DND-41 (cell line): ENCODE data around the gene GRID2.
A peak's percentile ranks its signal among the peaks of the same experiment; 100 is the strongest.
"Not testable (repeated sequence)": the region's sequence is repeated elsewhere in the genome, so short reads cannot be mapped to it uniquely, and the experiment has no call there.

Experiments used
- ATAC-seq: fragments of 200-7000 bp; cut with Tn5 transposase; 3 replicates; pipeline ENCODE4 v1.9.1; 2021; ENCODE audit warnings: low read depth; ENCODE audit not compliant: insufficient read depth
- DNase-seq: peaks from one replicate; pipeline ENCODE4 v3.0.0-alpha.2; 2020
- H2AFZ ChIP-seq: 2 replicates; pipeline ENCODE4 v1.6.0; 2012; ENCODE audit warnings: low read depth, low read length
- H3K27ac ChIP-seq: 2 replicates; pipeline ENCODE4 v1.5.1; 2012; ENCODE audit warnings: low read length, inconsistent platforms
- H3K27me3 ChIP-seq: fragments of 200-600 bp; sonication (generic); 2 replicates; pipeline ENCODE4 v1.6.0; 2012; ENCODE audit warnings: low read length, mild to moderate bottlenecking, inconsistent platforms; ENCODE audit not compliant: insufficient read depth, poor library complexity
- H3K36me3 ChIP-seq: 2 replicates; pipeline ENCODE4 v1.5.1; 2012; ENCODE audit warnings: low read length, inconsistent platforms; ENCODE audit not compliant: insufficient read depth
- H3K4me1 ChIP-seq: 2 replicates; pipeline ENCODE4 v1.5.1; 2012; ENCODE audit warnings: mild to moderate bottlenecking, low read length; ENCODE audit not compliant: insufficient read depth
- H3K4me2 ChIP-seq: 2 replicates; pipeline ENCODE4 v1.6.0; 2012; ENCODE audit warnings: mild to moderate bottlenecking, moderate library complexity, low read length, inconsistent platforms; ENCODE audit not compliant: insufficient read depth
- H3K4me3 ChIP-seq, 2 experiments: fragments of 200-600 bp in 1 of 2; shearing (Covaris generic) in 1 of 2; 2 replicates each; pipeline ENCODE4 v1.5.1; 2012 to 2016; ENCODE audit warnings: inconsistent platforms in 2 of 2, low read length in 2 of 2, mild to moderate bottlenecking in 2 of 2, low read depth in 1 of 2, moderate library complexity in 1 of 2
- H3K79me2 ChIP-seq: 2 replicates; pipeline ENCODE4 v1.6.0; 2012; ENCODE audit warnings: low read length, inconsistent platforms; ENCODE audit not compliant: insufficient read depth
- H3K9ac ChIP-seq: 2 replicates; pipeline ENCODE4 v1.6.0; 2012; ENCODE audit warnings: low read depth, mild to moderate bottlenecking, inconsistent platforms, low read length, moderate library complexity
- H3K9me3 ChIP-seq: 2 replicates; pipeline ENCODE4 v1.5.1; 2012; ENCODE audit warnings: low read length, moderate library complexity, mild to moderate bottlenecking, inconsistent platforms; ENCODE audit not compliant: insufficient read depth, severe bottlenecking
- H4K20me1 ChIP-seq: 2 replicates; pipeline ENCODE4 v1.6.0; 2012; ENCODE audit warnings: low read length; ENCODE audit not compliant: insufficient read depth
- EZH2 ChIP-seq: IDR thresholded peaks from 3 replicates; pipeline ENCODE4 v1.6.1; 2012; ENCODE audit warnings: borderline replicate concordance, low read depth, mild to moderate bottlenecking, moderate library complexity, low read length, inconsistent platforms; ENCODE audit not compliant: severe bottlenecking
- TF ChIP-seq, protein P1 (sequence below): IDR thresholded peaks from 2 replicates; pipeline ENCODE4 v1.5.1; 2012; ENCODE audit warnings: borderline replicate concordance, low read length, moderate library complexity, mild to moderate bottlenecking; ENCODE audit not compliant: poor library complexity, severe bottlenecking; ENCODE audit errors: extremely low read depth

GRID2 gene

GRCh38 chr4:92387459-92388069 is 83.8 kb downstream of the GRID2 start:
- Histone ChIP-seq H3K9ac (no peak overlapping the region), H3K4me1 (no peaks in the 10 kb centered on the region), H3K27ac (no peak overlapping the region), H3K4me3 (no peak overlapping the region), H2AFZ (no peak overlapping the region), H3K4me2 (no peak overlapping the region), H3K79me2 (no peaks in the 10 kb centered on the region), H3K36me3 (no peaks in the 10 kb centered on the region), H3K27me3 (no peaks in the 10 kb centered on the region), H4K20me1 (no peaks in the 10 kb centered on the region), H3K9me3 (no peaks in the 10 kb centered on the region)
- DNase-seq, result no peak
- peak; percentile 60; the same call in 2 of the 3 replicates for ATAC-seq
- TF ChIP-seq, protein P1, sequence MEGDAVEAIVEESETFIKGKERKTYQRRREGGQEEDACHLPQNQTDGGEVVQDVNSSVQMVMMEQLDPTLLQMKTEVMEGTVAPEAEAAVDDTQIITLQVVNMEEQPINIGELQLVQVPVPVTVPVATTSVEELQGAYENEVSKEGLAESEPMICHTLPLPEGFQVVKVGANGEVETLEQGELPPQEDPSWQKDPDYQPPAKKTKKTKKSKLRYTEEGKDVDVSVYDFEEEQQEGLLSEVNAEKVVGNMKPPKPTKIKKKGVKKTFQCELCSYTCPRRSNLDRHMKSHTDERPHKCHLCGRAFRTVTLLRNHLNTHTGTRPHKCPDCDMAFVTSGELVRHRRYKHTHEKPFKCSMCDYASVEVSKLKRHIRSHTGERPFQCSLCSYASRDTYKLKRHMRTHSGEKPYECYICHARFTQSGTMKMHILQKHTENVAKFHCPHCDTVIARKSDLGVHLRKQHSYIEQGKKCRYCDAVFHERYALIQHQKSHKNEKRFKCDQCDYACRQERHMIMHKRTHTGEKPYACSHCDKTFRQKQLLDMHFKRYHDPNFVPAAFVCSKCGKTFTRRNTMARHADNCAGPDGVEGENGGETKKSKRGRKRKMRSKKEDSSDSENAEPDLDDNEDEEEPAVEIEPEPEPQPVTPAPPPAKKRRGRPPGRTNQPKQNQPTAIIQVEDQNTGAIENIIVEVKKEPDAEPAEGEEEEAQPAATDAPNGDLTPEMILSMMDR, result peak; percentile 57
- no peak for TF ChIP-seq EZH2

DNA sequence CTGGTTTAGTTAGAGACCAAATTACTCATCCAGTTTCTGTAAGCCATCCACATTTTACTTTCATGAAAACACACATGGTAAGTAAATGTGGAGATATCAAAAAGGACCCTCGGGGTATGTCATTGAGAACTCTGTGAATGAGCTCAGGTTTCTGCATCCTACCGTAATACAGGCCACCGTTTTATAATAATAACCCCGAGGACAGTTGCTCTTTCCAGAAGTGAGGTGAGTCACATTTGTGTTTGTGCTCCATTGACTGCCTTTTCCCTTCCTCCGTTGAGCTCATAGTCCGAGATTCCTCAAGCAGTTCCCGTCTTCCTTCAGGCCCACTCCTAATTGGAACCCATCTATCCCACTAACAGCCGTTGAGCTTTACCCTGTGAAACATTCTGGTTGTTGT is 95.3 kb downstream of the GRID2 start:
- Histone ChIP-seq H3K9me3 (no peaks in the 10 kb centered on the region), H3K9ac (no peak overlapping the region), H2AFZ (no peak overlapping the region), H3K36me3 (no peaks in the 10 kb centered on the region), H3K4me1 (no peaks in the 10 kb centered on the region), H3K27ac (no peak overlapping the region), H4K20me1 (no peaks in the 10 kb centered on the region), H3K4me2 (no peak overlapping the region), H3K4me3 (no peak overlapping the region), H3K79me2 (no peaks in the 10 kb centered on the region), H3K27me3 (no peaks in the 10 kb centered on the region)
- DNase-seq (no peak), ATAC-seq (no peak)
- TF ChIP-seq, protein P1, result no peak
- TF ChIP-seq EZH2, result no peak

GRCh38 chr4:92403525-92403924 is 99.8 kb downstream of the GRID2 start:
- ATAC-seq, H2AFZ ChIP-seq, H3K4me2 ChIP-seq, H3K9me3 ChIP-seq, H3K27me3 ChIP-seq, H3K4me1 ChIP-seq, H3K27ac ChIP-seq, H3K9ac ChIP-seq, H4K20me1 ChIP-seq, H3K36me3 ChIP-seq, H3K4me3 ChIP-seq, DNase-seq, H3K79me2 ChIP-seq: not testable (repeated sequence)

DNA sequence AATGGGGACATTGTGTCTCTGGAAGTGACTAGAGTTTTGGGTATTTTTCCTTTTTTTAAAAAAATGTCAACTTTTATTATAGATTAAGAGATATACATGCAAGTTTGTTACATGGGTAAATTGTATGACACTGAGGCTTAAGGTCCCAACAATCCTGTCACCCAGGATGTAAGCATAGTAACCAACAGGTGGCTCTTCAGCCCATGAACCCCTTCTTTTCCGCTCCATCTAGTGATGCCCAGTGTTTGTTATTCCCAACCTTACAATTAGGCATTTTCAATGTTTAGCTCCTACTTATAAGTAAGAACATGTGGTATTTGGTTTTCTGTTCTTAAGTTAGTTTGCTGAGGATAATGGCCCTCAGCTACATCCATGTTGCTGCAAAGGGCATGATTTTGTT is 102.7 kb downstream of the GRID2 start:
- Histone ChIP-seq H3K27ac (no peak overlapping the region), H3K4me3 (no peak overlapping the region), H3K36me3 (no peaks in the 10 kb centered on the region), H3K27me3 (no peaks in the 10 kb centered on the region), H3K9ac (no peak overlapping the region), H4K20me1 (no peaks in the 10 kb centered on the region), H3K4me2 (no peak overlapping the region), H3K4me1 (no peaks in the 10 kb centered on the region), H3K9me3 (no peaks in the 10 kb centered on the region), H2AFZ (no peak overlapping the region), H3K79me2 (no peaks in the 10 kb centered on the region)
- ATAC-seq (no peak), DNase-seq (no peak)
- TF ChIP-seq EZH2, result no peak
- TF ChIP-seq, protein P1, result no peak
